ENCODE measurements around the gene DOK4. TPM values are rescaled to one million over a fixed set of nuclear protein-coding genes. Genes with fewer than 3 reads are reported as not detected.

The DOK4 gene
- total and polyA plus RNA-seq, 2 donors (not counting 3 experiments of a cell fraction or from before 2014, with no cell fraction given): 22.3 to 23.4 TPM

- Histone ChIP-seq H3K4me2 (ENCODE audit: insufficient read depth, low read length) (no peak overlapping the region), H3K9me3 (replicated peaks; ENCODE audit: control insufficient read depth, insufficient read depth, low read length) (no peaks in the 10 kb centered on the region), H3K27me3 (ENCODE audit: control insufficient read depth in 2 of 2, insufficient read depth in 2 of 2, low read length in 2 of 2) (no peaks in the 10 kb centered on the region), H3K36me3 (ENCODE audit: control insufficient read depth in 2 of 2, extremely low read depth in 1 of 2, insufficient read depth in 2 of 2, low read length in 2 of 2) (no peaks in the 10 kb centered on the region), H3K4me1 (ENCODE audit: control insufficient read depth, extremely low read depth, insufficient read depth, low read length) (no peaks in the 10 kb centered on the region), H3K9me1 (replicated peaks; ENCODE audit: control insufficient read depth, extremely low read depth, insufficient read depth, low read length) (no peaks in the 10 kb centered on the region), H2AFZ (ENCODE audit: low read depth, low read length) (no peak overlapping the region), H3K27ac (ENCODE audit: insufficient read depth, low read depth, low read length) (no peak overlapping the region), H4K20me1 (replicated peaks; ENCODE audit: control insufficient read depth, extremely low read depth, insufficient read depth, low read length) (no peaks in the 10 kb centered on the region), H3K79me2 (ENCODE audit: control insufficient read depth, insufficient read depth, low read length) (no peaks in the 10 kb centered on the region), H3K4me3 (replicated peaks in 1 of 3; ENCODE audit: insufficient read depth in 1 of 3, low read depth in 1 of 3, low read length in 3 of 3) (no peak overlapping the region), H3K9ac (replicated peaks; ENCODE audit: extremely low read depth, insufficient read depth, low read length) (no peak overlapping the region)
- dilution Hi-C loops (cut with MboI; ENCODE audit: extremely low pct_ligation_motif_present, low sequenced_read_pairs) (no loop called here), intact Hi-C loops (cut with micrococcal nuclease) (no loop called here)
- TF ChIP-seq JUN (IDR thresholded peaks at IDR 0.05; ENCODE audit: borderline replicate concordance, insufficient read depth, insufficient read length, low read depth) (no peak), MYC (IDR thresholded peaks at IDR 0.05; ENCODE audit: low read depth, low read length) (no peak), MAX (IDR thresholded peaks at IDR 0.05; ENCODE audit: insufficient read depth, insufficient read length) (no peak), POLR2A (IDR thresholded peaks at IDR 0.05; ENCODE audit: low read depth, low read length) (no peak), CTCF (IDR thresholded peaks at IDR 0.05; ENCODE audit: extremely low read depth in 1 of 2, insufficient read depth in 1 of 2, low read depth in 1 of 2, low read length in 2 of 2) (no peak), GATA2 (IDR thresholded peaks at IDR 0.05; ENCODE audit: insufficient read depth, insufficient read length, low read depth, low read length) (no peak), FOS (IDR thresholded peaks at IDR 0.05; ENCODE audit: borderline replicate concordance, insufficient read depth, low read length) (no peak), EZH2 (IDR thresholded peaks at IDR 0.05; ENCODE audit: borderline replicate concordance, low read depth, low read length, severe bottlenecking) (no peak), POLR2AphosphoS5 (IDR thresholded peaks at IDR 0.05; ENCODE audit: insufficient read depth, low read depth, low read length) (no peak)
- ChIA-PET CTCF (interaction anchor here (0.8 to 1.8 kb wide), 5 partner anchors 47 to 106 kb away, joined by 3 to 5 read pairs (median 4); partner anchors contain the start of genes CIAPIN1, COQ9 and POLR2C), POLR2A (no interaction called here)
- no TSS peak for BruUV-seq (replicated peaks)
- FAIRE-seq: no peak
- no peak for DNase-seq (ENCODE audit: low read depth, low spot score)
These were observed 36.7 kb upstream of the DOK4 start for GRCh38 chr16:57522960-57523359.

All from endothelial cell of umbilical vein (primary cell).